Immature natural killer cell (primary cell): ENCODE results near the gene FAM43A. TPM values are rescaled to one million over a fixed set of nuclear protein-coding genes. Genes with fewer than 3 reads are reported as not detected.
A peak's percentile ranks its signal among the peaks of the same experiment; 100 is the strongest.

Source experiments
- DNase-seq, 3 donors: peaks; one replicate each; pipeline ENCODE4 v3.0.0; 2022; ENCODE audit warnings: mixed read lengths in 1 of 3
- H3K27ac Mint-ChIP-seq, 6 donors: one replicate each; pipeline ENCODE4 v1.8.0; 2020; ENCODE audit warnings: mixed read lengths in 6 of 6, mild to moderate bottlenecking in 5 of 6, inconsistent platforms in 4 of 6, moderate library complexity in 3 of 6
- H3K27me3 Mint-ChIP-seq, 3 donors: one replicate each; pipeline ENCODE4 v1.8.0; 2020 to 2021; ENCODE audit warnings: low read depth in 3 of 3, mild to moderate bottlenecking in 3 of 3, mixed read lengths in 3 of 3, moderate library complexity in 3 of 3, inconsistent platforms in 1 of 3
- H3K36me3 Mint-ChIP-seq, 3 donors: one replicate each; pipeline ENCODE4 v1.8.0; 2020; ENCODE audit warnings: mixed read lengths in 3 of 3, inconsistent platforms in 2 of 3, mild to moderate bottlenecking in 2 of 3
- H3K4me1 Mint-ChIP-seq, 2 donors: one replicate each; pipeline ENCODE4 v1.8.0; 2020; ENCODE audit warnings: inconsistent platforms in 2 of 2, mild to moderate bottlenecking in 2 of 2, mixed read lengths in 2 of 2, moderate library complexity in 1 of 2
- H3K4me3 Mint-ChIP-seq, 5 donors: one replicate each; pipeline ENCODE4 v1.8.0; 2020; ENCODE audit warnings: mild to moderate bottlenecking in 5 of 5, mixed read lengths in 5 of 5, inconsistent platforms in 3 of 5, moderate library complexity in 3 of 5
- H3K9me3 Mint-ChIP-seq, 6 donors: one replicate each; pipeline ENCODE4 v1.8.0; 2020; ENCODE audit warnings: mild to moderate bottlenecking in 6 of 6, mixed read lengths in 6 of 6, inconsistent platforms in 4 of 6, moderate library complexity in 3 of 6
- polyA plus RNA-seq, 3 donors: library from polyadenylated mRNA; unstranded; fragments of 300-500 nt; fragmentation: Illumina TruSeq; gene quantifications; one replicate each; pipeline ENCODE4 v1.2.3, GENCODE V29; 2021

FAM43A gene
- polyA plus RNA-seq, 3 donors from 2014 or later = 15.7 to 58.9 (median 28.5) TPM

DNA sequence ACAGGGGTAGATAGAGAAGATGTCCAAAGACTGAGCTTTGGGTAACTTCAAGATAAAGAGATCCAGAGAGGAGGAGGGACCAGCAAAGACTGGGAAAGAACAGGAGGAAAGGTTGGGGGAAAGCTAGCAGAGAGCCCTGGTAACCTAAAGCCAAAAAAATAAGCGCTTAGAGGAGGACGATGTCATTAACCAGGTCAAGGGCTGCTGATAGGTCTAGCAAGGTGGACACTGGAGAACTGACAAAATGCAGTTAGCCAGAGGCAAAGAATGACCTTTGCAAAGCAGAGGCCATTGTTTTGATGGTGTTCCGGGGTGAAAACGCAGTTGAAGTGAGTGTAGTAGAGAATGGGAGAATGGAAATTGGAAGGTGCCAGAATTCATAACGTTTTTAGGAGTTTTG is 39.7 kb downstream of the FAM43A start:
- Mint-ChIP-seq H3K27me3 (peaks cover 0 to 7% (median 4%) of the 10 kb centered on the region in 3 donors), H3K36me3 (no peaks in the 10 kb centered on the region), H3K4me1 (no peaks in the 10 kb centered on the region), H3K9me3 (no peaks in the 10 kb centered on the region), H3K27ac (peak overlapping the region in 3 of 6 donors; percentile 21 to 73 (median 53)), H3K4me3 (no peak overlapping the region)
- no peak for DNase-seq

DNA sequence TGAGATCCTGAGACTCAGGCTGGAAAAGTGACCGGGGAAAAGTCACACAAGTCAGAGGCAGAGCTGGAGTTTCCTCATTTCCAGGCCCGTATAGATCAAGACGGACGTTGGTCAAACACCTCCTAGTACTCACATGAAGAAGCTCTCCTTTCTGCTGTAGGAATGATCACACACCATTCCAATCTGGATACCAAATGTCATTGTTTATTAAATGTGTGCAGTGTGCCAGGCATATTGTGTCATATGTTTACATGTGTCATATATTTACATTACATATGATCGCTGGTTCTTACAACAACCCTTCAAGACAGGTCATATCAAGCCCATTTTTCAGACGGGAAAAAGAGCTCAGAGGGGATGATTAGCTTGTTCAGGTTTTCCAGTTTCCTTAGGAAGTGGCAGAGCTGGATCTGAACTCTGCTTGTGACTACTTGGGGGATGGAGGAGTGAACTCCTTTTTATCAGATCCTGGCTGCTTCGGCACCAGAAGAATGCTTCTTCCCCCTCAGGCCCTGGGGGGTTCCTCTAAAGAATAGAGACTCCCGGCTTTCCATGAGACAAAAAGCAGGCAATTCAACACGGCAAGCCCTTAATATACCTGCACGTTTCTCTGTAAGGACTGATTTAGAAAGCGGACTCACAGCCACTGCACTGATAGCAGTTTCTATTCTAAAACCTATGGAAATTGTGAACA is 41.9 kb downstream of the FAM43A start:
- DNase-seq = no peak
- Mint-ChIP-seq H3K27ac (no peak overlapping the region), H3K4me1 (no peaks in the 10 kb centered on the region), H3K9me3 (no peaks in the 10 kb centered on the region), H3K27me3 (peaks cover 0 to 9% (median 4%) of the 10 kb centered on the region in 3 donors), H3K36me3 (no peaks in the 10 kb centered on the region), H3K4me3 (no peak overlapping the region)

DNA sequence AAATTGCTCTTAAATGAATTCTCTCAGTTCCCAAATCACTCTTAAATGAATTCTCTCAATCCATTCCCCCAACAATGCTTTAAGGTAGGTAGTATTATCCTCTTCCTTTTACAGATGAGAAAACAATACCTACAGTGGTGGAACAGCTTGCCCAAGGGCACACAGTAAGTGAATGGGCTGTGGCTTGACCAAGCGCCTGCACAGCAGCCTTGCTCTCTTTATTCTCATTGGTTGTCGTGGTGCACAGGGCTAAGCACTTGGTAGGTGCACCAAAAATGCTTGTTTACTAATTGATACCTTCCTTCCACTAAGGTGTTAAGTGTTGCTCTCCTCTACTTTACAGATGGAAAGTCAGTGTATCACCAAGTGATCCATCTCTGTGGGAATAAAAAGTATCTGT is 43.3 kb downstream of the FAM43A start:
- Mint-ChIP-seq H3K27me3 (peaks cover 0 to 9% (median 9%) of the 10 kb centered on the region in 3 donors), H3K27ac (no peak overlapping the region)

DNA sequence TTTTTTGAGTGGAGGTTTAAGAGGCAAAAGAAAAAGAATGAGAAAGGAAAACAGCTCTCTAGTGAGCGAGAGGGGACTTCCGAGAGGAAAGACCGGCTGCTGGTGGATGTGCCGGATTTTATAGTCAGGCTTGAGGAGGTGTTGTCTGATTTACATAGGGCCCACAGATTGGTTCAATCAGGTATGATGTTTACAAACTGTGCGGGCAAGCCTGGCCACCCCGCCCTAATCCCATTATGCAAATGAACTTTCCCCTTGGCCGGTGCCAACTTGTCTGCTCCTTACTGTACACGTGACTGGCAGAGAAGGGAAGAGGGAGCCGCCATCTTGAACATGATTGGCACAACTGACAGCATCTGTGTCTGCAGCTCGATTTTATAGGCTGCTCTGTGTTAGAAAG is 44.7 kb downstream of the FAM43A start:
- no peak for DNase-seq
- H3K4me1 Mint-ChIP-seq = no peaks in the 10 kb centered on the region
- no peak overlapping the region for H3K4me3 Mint-ChIP-seq
- H3K36me3 Mint-ChIP-seq = no peaks in the 10 kb centered on the region
- H3K27me3 Mint-ChIP-seq = peaks cover 0 to 8% (median 8%) of the 10 kb centered on the region in 3 donors
- H3K9me3 Mint-ChIP-seq = peaks cover 0 to 2% (median 0%) of the 10 kb centered on the region in 6 donors
- no peak overlapping the region for H3K27ac Mint-ChIP-seq

More for the DNA sequence above, 43.3 kb downstream of the FAM43A start:
- H3K4me3 Mint-ChIP-seq = no peak overlapping the region
- no peak for DNase-seq
- no peaks in the 10 kb centered on the region for H3K9me3 Mint-ChIP-seq
- no peaks in the 10 kb centered on the region for H3K4me1 Mint-ChIP-seq
- H3K36me3 Mint-ChIP-seq = no peaks in the 10 kb centered on the region

DNA sequence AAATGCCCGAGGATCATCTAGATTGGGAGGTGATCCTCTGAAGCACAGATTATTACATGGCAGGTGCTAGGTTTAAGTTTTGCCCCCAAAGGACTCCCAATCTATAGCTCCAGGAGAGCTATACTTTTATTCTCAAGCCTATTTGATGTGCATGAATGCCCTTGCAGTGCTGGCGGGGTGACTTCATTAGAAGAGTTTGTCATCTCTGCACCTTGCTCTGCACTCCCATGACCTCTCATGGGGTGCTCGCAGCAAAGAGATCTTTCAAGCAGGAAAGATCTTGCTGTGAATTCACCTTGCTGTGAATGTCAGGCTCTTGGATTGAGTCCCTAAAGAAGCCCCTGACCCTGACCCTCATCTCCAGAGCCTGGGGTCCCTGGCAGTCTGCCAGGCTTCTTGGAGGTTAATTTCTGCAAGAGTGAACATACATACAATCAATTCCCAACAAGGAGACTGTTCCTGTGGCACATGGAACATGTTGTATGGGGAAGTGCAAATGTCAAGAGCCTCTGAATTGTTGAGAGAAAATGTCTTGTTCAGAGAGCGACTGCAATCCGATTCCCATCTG is 45.9 kb downstream of the FAM43A start:
- no peak overlapping the region for H3K4me3 Mint-ChIP-seq

DNA sequence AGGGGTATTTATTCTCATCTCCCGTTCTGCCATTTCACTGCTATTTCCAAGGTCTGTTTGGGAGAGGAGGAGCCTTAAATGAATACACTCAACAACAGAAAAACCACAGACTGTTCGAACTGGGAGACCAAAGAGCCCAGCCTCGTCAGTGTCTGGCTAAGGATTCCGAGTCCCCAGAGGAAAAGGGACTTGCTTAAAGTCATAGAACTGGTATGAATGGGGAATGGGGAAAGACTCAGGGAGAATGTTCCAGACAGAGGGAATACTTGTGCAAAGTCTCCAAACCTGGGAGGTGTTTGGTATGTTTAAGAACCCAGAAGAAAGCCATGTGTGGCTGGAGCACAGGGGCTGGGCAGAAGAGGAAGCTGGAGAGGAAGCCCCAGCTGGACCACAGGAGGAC is 46.9 kb downstream of the FAM43A start:
- Mint-ChIP-seq H3K27ac (no peak overlapping the region), H3K4me1 (no peaks in the 10 kb centered on the region), H3K36me3 (no peaks in the 10 kb centered on the region), H3K27me3 (peaks cover 0 to 11% (median 6%) of the 10 kb centered on the region in 3 donors), H3K9me3 (peaks cover 0 to 3% (median 0%) of the 10 kb centered on the region in 6 donors), H3K4me3 (no peak overlapping the region)
- DNase-seq = no peak

More for the DNA sequence above, 45.9 kb downstream of the FAM43A start:
- no peak for DNase-seq
- no peaks in the 10 kb centered on the region for H3K36me3 Mint-ChIP-seq
- peaks cover 0 to 3% (median 0%) of the 10 kb centered on the region in 6 donors for H3K9me3 Mint-ChIP-seq
- H3K27me3 Mint-ChIP-seq = peaks cover 0 to 11% (median 6%) of the 10 kb centered on the region in 3 donors
- no peaks in the 10 kb centered on the region for H3K4me1 Mint-ChIP-seq
- no peak overlapping the region for H3K27ac Mint-ChIP-seq

DNA sequence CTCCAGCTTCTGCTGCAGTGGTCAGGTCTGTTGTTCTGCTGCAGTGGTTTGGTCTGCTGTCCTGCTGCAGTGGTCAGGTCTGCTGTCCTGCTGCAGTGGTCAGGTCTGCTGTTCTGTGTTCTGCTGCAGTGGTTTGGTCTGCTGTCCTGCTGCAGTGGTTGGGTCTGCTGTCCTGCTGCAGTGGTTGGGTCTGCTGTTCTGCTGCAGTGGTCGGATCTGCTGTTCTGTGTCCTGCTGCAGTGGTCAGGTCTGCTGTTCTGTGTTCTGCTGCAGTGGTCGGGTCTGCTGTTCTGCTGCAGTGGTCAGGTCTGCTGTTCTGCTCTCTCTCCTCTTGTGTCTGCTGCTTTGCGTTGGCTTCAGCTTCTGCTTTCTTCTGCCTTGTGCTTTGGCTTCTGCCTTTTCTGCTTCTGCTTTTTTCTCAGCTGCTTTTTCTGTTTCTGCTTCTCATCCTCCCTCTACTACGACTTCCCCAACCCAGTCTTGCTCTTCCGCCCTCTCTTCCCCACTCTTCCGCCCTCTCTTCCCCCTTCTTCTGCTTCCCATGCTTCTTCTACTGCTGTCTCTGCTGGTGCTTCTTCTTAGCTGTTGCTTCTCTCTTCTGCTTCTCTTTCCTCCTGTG is 50.7 kb downstream of the FAM43A start:
- H3K4me1 Mint-ChIP-seq = no peaks in the 10 kb centered on the region
- H3K36me3 Mint-ChIP-seq = no peaks in the 10 kb centered on the region
- no peak overlapping the region for H3K27ac Mint-ChIP-seq
- H3K27me3 Mint-ChIP-seq = peaks cover 0 to 20% (median 6%) of the 10 kb centered on the region in 3 donors
- no peak overlapping the region for H3K4me3 Mint-ChIP-seq
- peaks cover 0 to 3% (median 0%) of the 10 kb centered on the region in 6 donors for H3K9me3 Mint-ChIP-seq
- DNase-seq = no peak

DNA sequence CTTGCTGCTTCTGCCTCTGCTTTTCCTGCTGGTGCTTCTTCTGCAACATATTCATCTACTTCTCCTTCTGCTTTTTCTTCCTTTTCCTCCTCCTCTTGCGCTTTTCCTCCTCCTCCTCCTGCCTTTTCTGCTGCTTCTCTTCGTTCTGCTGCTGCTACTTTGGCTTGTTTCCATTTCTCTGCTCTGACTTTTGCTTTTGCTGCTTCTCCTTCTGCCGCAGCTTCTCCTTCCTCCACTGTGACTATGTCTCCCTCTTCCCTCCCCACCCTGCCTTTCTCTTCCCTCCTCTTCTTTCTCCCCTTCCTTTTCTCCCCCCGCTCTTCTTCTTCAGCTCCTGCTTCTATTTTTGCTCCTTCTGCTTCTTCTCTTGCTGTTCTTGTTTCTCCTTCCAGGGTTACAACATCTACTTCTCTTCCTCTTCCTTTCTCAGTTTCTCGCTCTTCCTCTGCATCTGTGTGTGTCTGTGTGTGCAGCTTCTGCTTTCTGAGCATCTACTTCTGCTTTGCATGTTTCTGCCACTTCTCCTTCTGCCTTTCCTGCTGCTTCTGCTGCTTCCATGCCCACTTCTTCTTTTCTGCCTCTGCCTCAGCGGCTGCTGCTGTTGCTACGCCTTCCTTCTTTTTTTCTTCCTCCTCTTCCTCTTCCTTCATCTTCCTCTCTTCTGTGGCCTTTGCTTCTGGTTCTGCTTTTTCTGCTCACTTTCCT is 51.4 kb downstream of the FAM43A start:
- no peak for DNase-seq
- no peaks in the 10 kb centered on the region for H3K4me1 Mint-ChIP-seq

More for the DNA sequence above, 51.4 kb downstream of the FAM43A start:
- H3K27ac Mint-ChIP-seq = no peak overlapping the region
- no peak overlapping the region for H3K4me3 Mint-ChIP-seq
- peaks cover 0 to 22% (median 4%) of the 10 kb centered on the region in 3 donors for H3K27me3 Mint-ChIP-seq
- H3K9me3 Mint-ChIP-seq = peaks cover 0 to 3% (median 0%) of the 10 kb centered on the region in 6 donors
- no peaks in the 10 kb centered on the region for H3K36me3 Mint-ChIP-seq

Other genes starting within 250 kb of the FAM43A start
- 1 to 10 TPM; 5.2 to 8.5 (median 7.3) TPM for gene ATP13A3, start 198.9 kb upstream of the FAM43A start, polyA plus RNA-seq
- gene TMEM44, start 52.5 kb upstream of the FAM43A start, polyA plus RNA-seq = 1 to 10 TPM in 2 of 3 donors, not detected in 1; 1.4 TPM
- gene LSG1, start 13.7 kb upstream of the FAM43A start, polyA plus RNA-seq = 10 to 100 TPM in 2 of 3 donors, 1 to 10 TPM in 1; 3.3 to 30.7 (median 11.1) TPM